IPS-15b (cell line): Measurements from ENCODE around the gene ATP7A.
"Not testable (repeated sequence)": the region's sequence is repeated elsewhere in the genome, so short reads cannot be mapped to it uniquely, and the experiment has no call there.

ENCODE experiments used
- H3K27me3 ChIP-seq: one replicate; pipeline ENCODE4 v1.6.1; 2013; ENCODE audit warnings: low read length; ENCODE audit not compliant: control insufficient read depth, insufficient read depth
- H3K36me3 ChIP-seq: one replicate; pipeline ENCODE4 v1.6.1; 2013; ENCODE audit warnings: low read length; ENCODE audit not compliant: control insufficient read depth, insufficient read depth
- H3K4me1 ChIP-seq: one replicate; pipeline ENCODE4 v1.6.1; 2013; ENCODE audit warnings: mild to moderate bottlenecking, low read length; ENCODE audit not compliant: control insufficient read depth, insufficient read depth
- H3K4me3 ChIP-seq: one replicate; pipeline ENCODE4 v1.5.1; 2013; ENCODE audit warnings: low read depth, low read length
- H3K9ac ChIP-seq: one replicate; pipeline ENCODE4 v1.6.1; 2013; ENCODE audit warnings: low read depth, mild to moderate bottlenecking, low read length
- H3K9me3 ChIP-seq: one replicate; pipeline ENCODE4 v1.6.1; 2013; ENCODE audit warnings: mild to moderate bottlenecking, low read length; ENCODE audit not compliant: control insufficient read depth, insufficient read depth

ATP7A gene

DNA sequence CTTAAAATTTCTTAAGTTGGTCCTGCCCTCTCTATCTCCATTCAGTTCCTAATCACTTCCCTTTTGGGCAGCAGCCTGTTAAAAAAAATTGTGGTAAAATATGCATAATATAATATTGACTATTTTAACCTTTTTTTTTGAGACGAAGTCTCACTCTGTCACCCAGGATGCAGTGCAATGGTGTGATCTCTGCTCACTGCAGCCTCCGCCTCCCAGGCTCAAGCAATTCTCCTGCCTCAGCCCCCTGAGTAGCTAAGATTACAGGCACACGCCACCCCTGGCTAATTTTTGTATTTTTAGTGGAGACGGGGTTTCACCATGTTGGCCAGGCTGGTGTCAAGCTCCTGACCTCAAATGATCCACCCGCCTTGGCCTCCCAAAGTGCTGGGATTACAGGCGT, 8.9 kb downstream of the ATP7A start:
- not testable (repeated sequence) for H3K36me3 ChIP-seq, H3K4me1 ChIP-seq, H3K4me3 ChIP-seq, H3K27me3 ChIP-seq, H3K9ac ChIP-seq, H3K9me3 ChIP-seq

DNA sequence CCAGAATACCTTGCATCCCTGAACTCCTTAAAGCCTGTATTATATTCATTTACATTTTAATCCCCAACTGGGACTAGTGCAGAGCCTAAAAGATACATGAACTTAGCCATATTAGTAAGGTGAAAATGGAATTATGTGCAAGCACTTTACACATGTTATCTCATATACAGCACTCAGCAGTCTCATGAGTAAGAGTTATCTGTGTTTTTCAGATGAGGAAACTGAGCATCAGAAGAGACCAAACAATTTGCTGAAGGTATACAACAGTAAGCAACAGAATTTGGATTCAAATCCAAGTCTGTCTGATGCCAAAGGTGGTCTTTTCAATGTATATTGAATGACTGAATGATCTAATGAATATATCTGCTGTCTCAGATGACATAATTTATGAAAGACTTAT, 12.3 kb downstream of the ATP7A start:
- H3K4me1 ChIP-seq: no peaks in the 10 kb centered on the region
- H3K27me3 ChIP-seq: no peaks in the 10 kb centered on the region
- H3K9ac ChIP-seq: no peak overlapping the region
- no peaks in the 10 kb centered on the region for H3K36me3 ChIP-seq
- H3K4me3 ChIP-seq: no peak overlapping the region
- no peaks in the 10 kb centered on the region for H3K9me3 ChIP-seq

GRCh38 chrX:77924320-77924859, 13.9 kb downstream of the ATP7A start:
- no peak overlapping the region for H3K9ac ChIP-seq
- H3K27me3 ChIP-seq: no peaks in the 10 kb centered on the region
- no peak overlapping the region for H3K4me3 ChIP-seq
- H3K36me3 ChIP-seq: no peaks in the 10 kb centered on the region
- H3K9me3 ChIP-seq: no peaks in the 10 kb centered on the region
- H3K4me1 ChIP-seq: no peaks in the 10 kb centered on the region

GRCh38 chrX:77925764-77926163, 15.3 kb downstream of the ATP7A start:
- H3K9ac ChIP-seq: no peak overlapping the region
- no peaks in the 10 kb centered on the region for H3K27me3 ChIP-seq
- H3K4me3 ChIP-seq: no peak overlapping the region
- no peaks in the 10 kb centered on the region for H3K4me1 ChIP-seq
- no peaks in the 10 kb centered on the region for H3K36me3 ChIP-seq
- no peaks in the 10 kb centered on the region for H3K9me3 ChIP-seq

DNA sequence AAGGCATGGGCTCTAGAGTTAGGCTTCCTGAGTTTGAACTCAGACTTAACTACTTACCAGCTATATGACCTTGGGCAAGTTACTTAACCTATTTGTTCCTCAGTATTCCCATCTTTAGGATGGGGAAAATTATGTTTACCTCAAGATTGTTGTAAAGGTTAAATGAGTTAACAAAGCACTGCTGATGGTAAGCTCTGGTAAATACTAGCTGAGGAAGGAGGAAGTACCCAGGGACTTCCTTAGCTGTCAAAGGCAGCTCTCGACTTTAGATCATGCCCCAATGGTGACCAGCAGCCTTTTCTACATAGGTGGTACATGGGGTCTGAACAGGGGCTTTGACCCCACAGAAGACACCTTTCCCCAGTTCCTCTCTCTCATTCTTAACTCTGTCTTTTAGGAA, 20.1 kb downstream of the ATP7A start:
- no peak overlapping the region for H3K9ac ChIP-seq
- no peak overlapping the region for H3K4me3 ChIP-seq
- no peaks in the 10 kb centered on the region for H3K27me3 ChIP-seq
- no peaks in the 10 kb centered on the region for H3K9me3 ChIP-seq
- no peaks in the 10 kb centered on the region for H3K36me3 ChIP-seq
- no peaks in the 10 kb centered on the region for H3K4me1 ChIP-seq

DNA sequence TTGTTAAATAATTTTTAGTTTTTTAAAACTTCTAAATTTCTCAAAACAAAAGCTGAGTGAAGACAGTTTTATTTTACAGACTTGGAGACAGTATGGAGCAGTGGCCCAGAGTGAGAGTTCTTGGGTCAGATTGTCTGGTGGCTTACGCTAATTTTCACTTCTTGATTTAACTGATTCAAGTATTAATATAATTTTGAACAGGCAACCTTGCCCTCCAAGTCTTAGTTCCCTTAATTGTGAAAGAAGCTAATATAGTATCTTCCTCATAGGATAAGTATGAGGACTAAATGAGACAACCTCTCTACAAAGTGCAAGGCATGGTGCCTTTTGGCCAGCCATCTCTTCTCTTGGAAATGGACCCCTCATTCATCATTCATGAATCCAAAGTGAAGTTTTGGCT, 25.4 kb downstream of the ATP7A start:
- H3K4me1 ChIP-seq: no peaks in the 10 kb centered on the region
- no peak overlapping the region for H3K4me3 ChIP-seq
- H3K9ac ChIP-seq: no peak overlapping the region
- H3K27me3 ChIP-seq: no peaks in the 10 kb centered on the region
- no peaks in the 10 kb centered on the region for H3K36me3 ChIP-seq
- no peaks in the 10 kb centered on the region for H3K9me3 ChIP-seq

DNA sequence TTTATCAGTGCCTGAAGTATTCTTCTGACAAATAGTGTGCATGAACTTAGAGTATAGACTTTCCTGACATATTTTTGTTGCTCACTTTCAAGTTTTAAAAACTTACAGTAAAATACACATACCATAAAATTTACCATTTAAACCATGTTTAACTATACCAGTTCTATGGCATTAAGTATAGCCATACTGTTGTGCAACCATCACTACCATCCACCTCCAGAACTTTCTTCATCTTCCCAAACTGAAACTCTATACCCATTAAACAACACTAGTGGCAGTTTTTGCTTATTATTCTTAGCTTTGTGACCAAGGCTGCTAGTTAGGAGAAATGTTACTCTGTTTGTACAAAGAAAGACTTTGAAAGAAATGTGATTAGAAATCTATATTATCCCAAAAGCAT, 25.8 kb downstream of the ATP7A start:
- Histone ChIP-seq H3K9me3 (no peaks in the 10 kb centered on the region), H3K36me3 (no peaks in the 10 kb centered on the region), H3K27me3 (no peaks in the 10 kb centered on the region), H3K4me1 (no peaks in the 10 kb centered on the region), H3K9ac (no peak overlapping the region), H3K4me3 (no peak overlapping the region)

DNA sequence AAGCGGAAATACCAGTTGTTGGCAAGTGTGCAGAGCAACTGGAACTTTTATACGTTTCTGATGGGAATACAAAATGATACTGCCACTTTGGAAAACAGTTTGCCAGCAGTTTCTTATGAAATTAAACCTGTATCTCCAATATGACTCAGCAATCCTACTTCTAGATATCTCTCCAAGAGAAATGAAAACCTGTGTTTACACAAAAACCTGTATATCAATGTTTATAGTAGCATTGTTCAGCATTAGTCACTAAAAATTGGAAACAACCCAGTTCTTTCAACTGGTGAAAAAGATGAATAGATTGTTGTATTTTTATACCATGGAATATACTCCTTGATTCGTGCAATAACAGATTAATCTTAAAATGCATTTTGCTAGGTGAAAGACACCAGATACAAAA, 26.8 kb downstream of the ATP7A start:
- Histone ChIP-seq H3K4me3 (no peak overlapping the region), H3K36me3 (no peaks in the 10 kb centered on the region), H3K9me3 (no peaks in the 10 kb centered on the region), H3K9ac (no peak overlapping the region), H3K27me3 (no peaks in the 10 kb centered on the region), H3K4me1 (no peaks in the 10 kb centered on the region)

- Histone ChIP-seq H3K9ac (no peak overlapping the region), H3K36me3 (no peaks in the 10 kb centered on the region), H3K4me1 (no peaks in the 10 kb centered on the region), H3K9me3 (no peaks in the 10 kb centered on the region), H3K27me3 (no peaks in the 10 kb centered on the region), H3K4me3 (no peak overlapping the region)
Measured at GRCh38 chrX:77938083-77938680, 27.7 kb downstream of the ATP7A start.

DNA sequence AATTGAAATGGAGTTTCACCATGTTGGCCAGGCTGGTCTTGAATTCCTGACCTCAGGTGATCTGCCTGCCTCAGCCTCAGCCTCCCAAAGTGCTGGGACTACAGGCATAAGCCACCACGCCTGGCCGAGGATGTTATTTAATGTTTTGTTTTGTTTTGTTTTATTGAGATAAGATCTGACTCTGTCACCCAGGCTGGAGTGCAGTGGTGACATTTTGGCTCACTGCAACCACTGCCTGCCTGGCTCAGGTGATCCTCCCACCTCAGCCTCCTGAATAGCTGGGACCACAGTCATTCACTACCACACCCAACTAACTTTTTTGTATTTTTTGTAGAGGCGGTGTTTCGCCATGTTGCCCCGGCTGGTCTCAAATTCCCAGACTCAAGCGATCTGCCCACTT, 34.5 kb downstream of the ATP7A start:
- H3K4me3 ChIP-seq, H3K36me3 ChIP-seq, H3K4me1 ChIP-seq: not testable (repeated sequence)

GRCh38 chrX:77945910-77946545, 35.5 kb downstream of the ATP7A start:
- Histone ChIP-seq H3K36me3 (no peaks in the 10 kb centered on the region), H3K4me3 (no peak overlapping the region), H3K9me3 (no peaks in the 10 kb centered on the region), H3K4me1 (no peaks in the 10 kb centered on the region), H3K9ac (no peak overlapping the region), H3K27me3 (no peaks in the 10 kb centered on the region)

More for the DNA sequence above, 34.5 kb downstream of the ATP7A start:
- H3K9me3 ChIP-seq, H3K27me3 ChIP-seq, H3K9ac ChIP-seq: not testable (repeated sequence)

GRCh38 chrX:77946571-77946970, 36.1 kb downstream of the ATP7A start:
- H3K4me1 ChIP-seq: no peaks in the 10 kb centered on the region
- no peaks in the 10 kb centered on the region for H3K36me3 ChIP-seq

More at GRCh38 chrX:77946571-77946970, 36.1 kb downstream of the ATP7A start:
- Histone ChIP-seq H3K9ac (no peak overlapping the region), H3K9me3 (no peaks in the 10 kb centered on the region), H3K4me3 (no peak overlapping the region), H3K27me3 (no peaks in the 10 kb centered on the region)
